ENCODE results near the gene SLC29A3. TPM values are rescaled to one million over a fixed set of nuclear protein-coding genes. Genes with fewer than 3 reads are reported as not detected.

The SLC29A3 gene
- total RNA-seq, 4 donors from 2014 or later, result 1.0 to 13.8 (median 5.5) TPM

DNA sequence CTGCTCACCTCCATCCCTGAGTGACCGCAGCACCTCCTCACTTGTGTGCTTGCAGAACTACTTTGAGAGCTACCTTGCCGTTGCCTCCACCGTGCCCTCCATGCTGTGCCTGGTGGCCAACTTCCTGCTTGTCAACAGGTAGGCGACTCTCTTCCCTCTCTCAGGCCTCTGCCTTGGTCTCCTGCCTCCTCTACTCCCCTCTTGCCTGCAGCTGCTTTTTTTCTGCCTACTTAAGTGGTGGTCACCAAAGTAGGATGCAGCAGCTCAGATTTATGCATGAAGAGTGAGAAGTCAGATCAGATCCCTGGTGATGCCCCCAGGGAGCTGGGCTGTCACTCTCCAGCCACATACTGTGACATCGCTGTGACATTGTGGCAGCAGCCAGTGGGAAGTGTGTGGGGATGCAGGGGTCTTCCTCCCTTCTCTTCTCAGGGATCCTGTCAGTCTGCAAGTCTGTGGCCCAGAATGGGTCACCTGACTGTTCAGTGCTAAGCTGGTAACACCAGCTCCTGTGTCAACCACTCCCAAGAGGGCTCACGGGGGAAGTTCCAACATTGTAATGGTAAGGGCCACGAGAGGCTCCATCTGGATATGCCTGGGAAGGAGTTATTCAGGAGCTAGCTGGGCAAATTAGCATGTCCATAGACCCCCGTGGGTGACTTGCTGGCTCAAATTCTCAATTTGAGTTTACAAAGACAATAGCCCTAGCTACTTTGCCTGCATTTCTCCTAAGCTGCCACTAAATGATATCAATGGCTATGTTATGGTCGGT, 25.3 kb downstream of the SLC29A3 start:
- Histone ChIP-seq H3K4me3 (no peak overlapping the region), H3K4me1 (no peaks in the 10 kb centered on the region), H3K27ac (no peak overlapping the region), H3K9me3 (no peaks in the 10 kb centered on the region), H3K36me3 (no peaks in the 10 kb centered on the region), H3K27me3 (no peaks in the 10 kb centered on the region)
- intact Hi-C loops (cut with DNase I; ENCODE audit: low total_unique reads), result no loop called here
- no peak for DNase-seq
- no peak for TF ChIP-seq POLR2A (IDR thresholded peaks at IDR 0.05)
- TF ChIP-seq, protein P1, sequence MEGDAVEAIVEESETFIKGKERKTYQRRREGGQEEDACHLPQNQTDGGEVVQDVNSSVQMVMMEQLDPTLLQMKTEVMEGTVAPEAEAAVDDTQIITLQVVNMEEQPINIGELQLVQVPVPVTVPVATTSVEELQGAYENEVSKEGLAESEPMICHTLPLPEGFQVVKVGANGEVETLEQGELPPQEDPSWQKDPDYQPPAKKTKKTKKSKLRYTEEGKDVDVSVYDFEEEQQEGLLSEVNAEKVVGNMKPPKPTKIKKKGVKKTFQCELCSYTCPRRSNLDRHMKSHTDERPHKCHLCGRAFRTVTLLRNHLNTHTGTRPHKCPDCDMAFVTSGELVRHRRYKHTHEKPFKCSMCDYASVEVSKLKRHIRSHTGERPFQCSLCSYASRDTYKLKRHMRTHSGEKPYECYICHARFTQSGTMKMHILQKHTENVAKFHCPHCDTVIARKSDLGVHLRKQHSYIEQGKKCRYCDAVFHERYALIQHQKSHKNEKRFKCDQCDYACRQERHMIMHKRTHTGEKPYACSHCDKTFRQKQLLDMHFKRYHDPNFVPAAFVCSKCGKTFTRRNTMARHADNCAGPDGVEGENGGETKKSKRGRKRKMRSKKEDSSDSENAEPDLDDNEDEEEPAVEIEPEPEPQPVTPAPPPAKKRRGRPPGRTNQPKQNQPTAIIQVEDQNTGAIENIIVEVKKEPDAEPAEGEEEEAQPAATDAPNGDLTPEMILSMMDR (IDR thresholded peaks at IDR 0.05), result no peak

DNA sequence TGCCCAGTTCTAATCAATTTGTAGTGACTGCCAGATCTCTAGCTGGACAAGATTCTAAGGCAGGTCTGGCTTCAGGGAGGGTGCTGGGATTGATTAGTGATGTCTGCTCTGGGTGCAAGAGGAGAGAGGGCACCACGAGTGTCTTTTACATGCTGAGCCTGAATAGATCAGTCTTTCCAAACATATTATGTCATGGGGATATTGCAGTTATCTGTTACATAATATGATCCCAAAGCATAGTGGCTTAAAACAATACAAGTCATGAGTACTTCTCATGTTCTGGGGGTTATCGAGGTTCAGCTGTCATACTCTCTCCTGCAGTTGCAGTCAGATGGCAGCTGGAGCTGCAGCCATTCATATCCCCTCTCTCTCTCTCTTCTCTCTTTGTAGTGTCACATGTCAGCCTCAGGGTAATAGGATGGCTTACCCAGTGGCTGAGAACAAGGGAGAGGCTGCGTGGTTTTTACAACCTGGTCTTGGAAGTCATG, 26.0 kb downstream of the SLC29A3 start:
- DNase-seq, result no peak
- H3K9me3 ChIP-seq, result no peaks in the 10 kb centered on the region
- no peak overlapping the region for H3K4me3 ChIP-seq
- no peaks in the 10 kb centered on the region for H3K36me3 ChIP-seq
- TF ChIP-seq POLR2A (IDR thresholded peaks at IDR 0.05), result no peak
- TF ChIP-seq, protein P1 (IDR thresholded peaks at IDR 0.05), result no peak
- no peak overlapping the region for H3K27ac ChIP-seq
- no peaks in the 10 kb centered on the region for H3K27me3 ChIP-seq
- no peaks in the 10 kb centered on the region for H3K4me1 ChIP-seq
- intact Hi-C loops (cut with DNase I; ENCODE audit: low total_unique reads), result no loop called here

DNA sequence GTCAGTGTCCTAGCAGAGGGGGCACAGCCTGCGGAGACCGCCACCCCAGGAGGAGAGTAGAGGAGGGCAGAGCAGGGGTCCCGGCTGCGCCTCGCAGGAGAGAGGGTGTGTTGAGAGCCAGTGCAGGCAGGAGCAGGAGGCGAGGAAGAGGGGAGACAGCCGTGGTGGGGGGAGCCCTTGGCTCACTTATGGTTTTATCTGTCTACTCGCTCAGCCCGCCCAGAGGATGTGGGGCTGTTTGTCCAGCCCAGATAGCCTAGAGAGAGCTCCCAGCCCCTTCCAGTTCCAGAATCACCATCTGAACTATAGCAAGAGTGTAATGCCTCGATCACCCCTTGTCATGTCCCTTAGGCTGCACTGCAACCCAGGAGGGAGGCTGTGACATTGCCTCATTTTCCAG, 26.6 kb downstream of the SLC29A3 start:
- H3K36me3 ChIP-seq, result no peaks in the 10 kb centered on the region
- intact Hi-C loops (cut with DNase I; ENCODE audit: low total_unique reads), result no loop called here

DNA sequence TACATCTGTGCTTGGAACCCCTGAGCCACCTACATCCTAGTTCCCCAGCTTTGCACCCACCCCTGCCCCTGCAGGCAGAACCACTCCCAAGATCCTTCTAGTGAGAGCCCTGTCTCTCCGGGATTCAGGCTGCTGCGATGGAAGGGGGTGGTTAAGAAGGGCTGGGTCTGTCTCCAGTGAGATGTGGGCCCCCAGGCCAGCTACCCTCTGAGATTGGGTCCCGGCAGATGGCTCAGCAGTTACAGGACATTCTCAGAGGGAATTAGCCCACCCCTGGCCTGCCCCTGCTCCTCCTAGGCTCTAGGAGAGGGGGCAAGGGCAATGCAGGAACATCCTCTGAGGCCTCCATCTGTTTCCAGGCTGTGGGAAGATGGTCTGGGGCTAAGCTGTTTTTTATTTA, 27.7 kb downstream of the SLC29A3 start:
- Histone ChIP-seq H3K27me3 (no peaks in the 10 kb centered on the region), H3K36me3 (no peaks in the 10 kb centered on the region), H3K4me1 (no peaks in the 10 kb centered on the region), H3K27ac (no peak overlapping the region), H3K9me3 (no peaks in the 10 kb centered on the region), H3K4me3 (no peak overlapping the region)
- intact Hi-C loops (cut with DNase I; ENCODE audit: low total_unique reads), result no loop called here
- TF ChIP-seq POLR2A (IDR thresholded peaks at IDR 0.05), result no peak
- TF ChIP-seq, protein P1 (IDR thresholded peaks at IDR 0.05), result no peak
- no peak for DNase-seq

More for the DNA sequence above, 26.6 kb downstream of the SLC29A3 start:
- Histone ChIP-seq H3K9me3 (no peaks in the 10 kb centered on the region), H3K4me1 (no peaks in the 10 kb centered on the region), H3K27ac (no peak overlapping the region), H3K27me3 (no peaks in the 10 kb centered on the region), H3K4me3 (no peak overlapping the region)
- DNase-seq, result no peak
- TF ChIP-seq POLR2A (IDR thresholded peaks at IDR 0.05), result no peak
- TF ChIP-seq, protein P1 (IDR thresholded peaks at IDR 0.05), result no peak

DNA sequence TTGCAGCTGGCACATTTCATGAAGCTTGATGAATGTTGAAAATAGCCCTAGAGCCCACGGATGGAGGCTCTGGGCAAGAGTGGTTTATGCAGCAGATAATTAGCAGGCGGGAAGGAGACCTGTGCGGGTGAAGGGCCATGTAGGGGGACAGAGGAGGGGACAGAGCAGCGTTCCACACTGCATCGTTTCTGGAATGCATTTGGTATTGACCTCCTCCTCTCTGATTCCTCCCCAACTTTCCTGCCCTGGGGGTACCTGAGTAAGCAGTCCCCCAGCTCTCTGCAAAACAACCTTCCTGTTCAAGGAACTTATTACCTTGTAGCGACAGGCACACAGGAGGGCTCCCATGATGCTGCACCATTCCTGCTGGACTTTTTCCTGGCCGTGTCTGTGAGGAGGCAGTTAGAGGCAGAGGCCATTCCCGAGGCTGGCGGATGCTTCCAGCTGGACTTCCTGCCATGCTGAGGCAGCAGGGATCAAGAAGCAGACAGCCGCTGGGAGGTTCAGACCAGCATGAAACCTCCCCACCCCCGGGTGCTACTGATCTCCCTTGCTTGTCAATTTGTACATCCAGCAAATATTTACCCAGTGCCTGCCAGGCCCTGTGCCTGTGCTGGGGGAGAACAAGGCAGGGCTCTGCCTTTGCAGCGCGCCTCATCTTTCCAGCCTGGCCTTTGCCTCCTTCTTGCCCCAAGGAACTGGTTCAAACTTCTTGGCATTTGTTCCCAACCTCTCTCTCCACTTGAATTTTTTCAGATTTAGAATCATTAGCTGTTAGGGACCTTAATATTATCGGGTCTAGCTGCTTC, 28.7 kb downstream of the SLC29A3 start:
- Histone ChIP-seq H3K9me3 (no peaks in the 10 kb centered on the region), H3K27ac (no peak overlapping the region), H3K4me3 (no peak overlapping the region), H3K36me3 (no peaks in the 10 kb centered on the region), H3K27me3 (no peaks in the 10 kb centered on the region), H3K4me1 (no peaks in the 10 kb centered on the region)
- TF ChIP-seq, protein P1 (IDR thresholded peaks at IDR 0.05), result no peak
- no peak for TF ChIP-seq POLR2A (IDR thresholded peaks at IDR 0.05)
- DNase-seq, result no peak
- intact Hi-C loops (cut with DNase I; ENCODE audit: low total_unique reads), result no loop called here

All from uterus (tissue), 4 donors.